Osteocyte (in vitro differentiated cells): Measurements from ENCODE around the gene KCNJ18. TPM values are rescaled to one million over a fixed set of nuclear protein-coding genes. Genes with fewer than 3 reads are reported as not detected.
"Not testable (repeated sequence)": the region's sequence is repeated elsewhere in the genome, so short reads cannot be mapped to it uniquely, and the experiment has no call there.

ENCODE experiments used
- DNase-seq: peaks from one replicate; pipeline ENCODE4 v3.0.0; 2021; ENCODE audit warnings: mixed read lengths; ENCODE audit not compliant: unreplicated experiment; ENCODE audit errors: extremely low spot score
- H3K27ac Mint-ChIP-seq: one replicate; pipeline ENCODE4 v1.8.0; 2021; ENCODE audit warnings: mild to moderate bottlenecking, mixed read lengths; ENCODE audit not compliant: unreplicated experiment
- H3K27me3 Mint-ChIP-seq: one replicate; pipeline ENCODE4 v1.8.0; 2021; ENCODE audit warnings: mixed read lengths; ENCODE audit not compliant: unreplicated experiment
- H3K36me3 Mint-ChIP-seq: one replicate; pipeline ENCODE4 v1.8.0; 2021; ENCODE audit warnings: mixed read lengths; ENCODE audit not compliant: unreplicated experiment
- H3K4me1 Mint-ChIP-seq: one replicate; pipeline ENCODE4 v1.8.0; 2021; ENCODE audit warnings: mixed read lengths; ENCODE audit not compliant: unreplicated experiment
- H3K4me3 Mint-ChIP-seq: one replicate; pipeline ENCODE4 v1.8.0; 2021; ENCODE audit warnings: mild to moderate bottlenecking, moderate library complexity, mixed read lengths; ENCODE audit not compliant: unreplicated experiment
- H3K9me3 Mint-ChIP-seq: one replicate; pipeline ENCODE4 v1.8.0; 2021; ENCODE audit warnings: mixed read lengths; ENCODE audit not compliant: unreplicated experiment
- total RNA-seq: library from RNA; stranded (reverse); gene quantifications from 2 replicates; pipeline ENCODE4 v1.2.1, GENCODE V29; 2021
- TF ChIP-seq, protein P1 (sequence below): fragments of 200-600 bp; sonication (generic); IDR thresholded peaks from 2 replicates; pipeline ENCODE4 v1.5.0; 2021; ENCODE audit warnings: antibody characterized with exemption, mild to moderate bottlenecking, moderate library complexity

The KCNJ18 gene
- total RNA-seq, 1 donor from 2014 or later: not detected

DNA sequence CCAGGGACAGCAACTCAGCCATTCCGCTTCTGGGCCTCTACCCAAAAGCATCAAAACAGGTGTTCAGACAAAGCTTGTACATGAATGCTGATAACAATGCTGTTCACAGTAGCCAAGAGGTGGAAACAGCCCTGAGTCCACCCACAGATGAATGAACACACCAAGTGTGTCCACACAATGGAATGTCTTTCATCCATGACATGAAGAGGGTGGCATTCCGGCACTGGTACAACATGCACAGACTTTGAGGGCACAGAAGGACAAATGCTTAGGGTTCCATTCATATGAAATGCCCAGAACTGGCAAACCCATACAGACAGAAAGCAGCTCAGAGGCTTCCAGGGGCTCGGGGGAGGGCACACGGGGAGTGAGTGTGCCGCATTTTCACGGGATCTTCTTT, 49.2 kb downstream of the KCNJ18 start:
- H3K9me3 Mint-ChIP-seq, H3K27me3 Mint-ChIP-seq, H3K4me3 Mint-ChIP-seq, H3K27ac Mint-ChIP-seq, H3K36me3 Mint-ChIP-seq, H3K4me1 Mint-ChIP-seq, DNase-seq: not testable (repeated sequence)

- no peak for DNase-seq
- Mint-ChIP-seq H3K27ac (no peak overlapping the region), H3K4me1 (no peaks in the 10 kb centered on the region), H3K36me3 (no peaks in the 10 kb centered on the region), H3K27me3 (no peaks in the 10 kb centered on the region), H3K4me3 (no peak overlapping the region), H3K9me3 (peaks cover 6% of the 10 kb centered on the region)
- TF ChIP-seq, protein P1, sequence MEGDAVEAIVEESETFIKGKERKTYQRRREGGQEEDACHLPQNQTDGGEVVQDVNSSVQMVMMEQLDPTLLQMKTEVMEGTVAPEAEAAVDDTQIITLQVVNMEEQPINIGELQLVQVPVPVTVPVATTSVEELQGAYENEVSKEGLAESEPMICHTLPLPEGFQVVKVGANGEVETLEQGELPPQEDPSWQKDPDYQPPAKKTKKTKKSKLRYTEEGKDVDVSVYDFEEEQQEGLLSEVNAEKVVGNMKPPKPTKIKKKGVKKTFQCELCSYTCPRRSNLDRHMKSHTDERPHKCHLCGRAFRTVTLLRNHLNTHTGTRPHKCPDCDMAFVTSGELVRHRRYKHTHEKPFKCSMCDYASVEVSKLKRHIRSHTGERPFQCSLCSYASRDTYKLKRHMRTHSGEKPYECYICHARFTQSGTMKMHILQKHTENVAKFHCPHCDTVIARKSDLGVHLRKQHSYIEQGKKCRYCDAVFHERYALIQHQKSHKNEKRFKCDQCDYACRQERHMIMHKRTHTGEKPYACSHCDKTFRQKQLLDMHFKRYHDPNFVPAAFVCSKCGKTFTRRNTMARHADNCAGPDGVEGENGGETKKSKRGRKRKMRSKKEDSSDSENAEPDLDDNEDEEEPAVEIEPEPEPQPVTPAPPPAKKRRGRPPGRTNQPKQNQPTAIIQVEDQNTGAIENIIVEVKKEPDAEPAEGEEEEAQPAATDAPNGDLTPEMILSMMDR: no peak
These were observed 50.0 kb downstream of the KCNJ18 start for GRCh38 chr17:21742326-21742725.

DNA sequence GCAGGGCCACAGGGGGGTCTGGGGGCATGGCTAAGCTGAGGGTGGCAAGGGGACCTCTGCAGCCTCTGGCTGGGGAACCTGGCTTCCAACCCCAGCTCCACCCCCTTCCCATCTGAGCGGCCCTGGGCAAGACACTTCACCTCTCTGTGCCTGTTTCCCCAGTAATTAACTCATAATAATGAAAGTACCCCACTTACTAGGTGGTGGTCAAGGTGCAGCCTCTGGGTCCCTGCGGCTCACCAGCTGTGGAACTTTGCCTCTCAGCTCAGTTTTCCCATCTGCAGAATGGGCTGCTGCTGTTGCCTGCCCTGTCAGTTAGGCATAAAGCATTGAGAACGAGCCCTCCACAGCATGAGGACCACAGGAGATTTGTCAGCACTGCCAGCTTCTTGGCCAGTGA, 51.8 kb downstream of the KCNJ18 start:
- H3K36me3 Mint-ChIP-seq, DNase-seq, H3K27ac Mint-ChIP-seq, H3K4me1 Mint-ChIP-seq, H3K9me3 Mint-ChIP-seq, H3K4me3 Mint-ChIP-seq, H3K27me3 Mint-ChIP-seq: not testable (repeated sequence)

- not testable (repeated sequence) for H3K27me3 Mint-ChIP-seq, H3K4me3 Mint-ChIP-seq, H3K9me3 Mint-ChIP-seq, H3K27ac Mint-ChIP-seq, H3K36me3 Mint-ChIP-seq, H3K4me1 Mint-ChIP-seq, DNase-seq
These were observed 52.3 kb downstream of the KCNJ18 start for GRCh38 chr17:21744621-21745020.

DNA sequence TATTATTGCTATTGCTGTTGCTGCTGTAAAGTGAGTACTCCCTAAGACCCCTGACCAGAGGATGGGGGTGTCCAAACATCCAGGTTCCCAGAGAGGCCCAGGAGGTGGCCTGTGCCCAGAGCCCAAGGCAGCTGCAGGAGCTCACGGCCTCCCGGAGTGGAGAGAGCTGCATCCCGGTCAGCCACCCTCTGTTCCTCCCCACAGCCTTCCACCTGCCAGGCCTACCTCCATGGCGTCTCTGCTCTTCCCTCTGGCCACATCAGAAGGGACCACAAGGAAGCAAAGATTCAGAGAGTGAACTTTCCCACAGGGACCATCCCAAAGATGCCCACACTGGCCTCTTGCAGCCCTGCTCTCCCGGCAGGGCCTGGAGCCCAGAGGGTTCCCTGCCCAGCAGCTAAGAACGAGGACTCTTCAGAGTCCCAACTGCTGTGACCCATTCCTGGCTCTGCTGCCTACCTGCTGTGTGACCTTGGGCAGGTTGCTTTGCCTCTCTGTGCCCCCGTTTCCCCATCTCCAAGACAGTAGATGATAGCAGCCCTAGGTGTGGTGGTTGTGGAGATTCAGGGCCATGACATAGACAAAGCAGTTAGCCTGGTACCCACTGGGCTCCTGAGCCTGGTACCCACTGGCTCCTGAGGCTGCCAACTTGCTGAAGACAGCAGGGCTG, 53.2 kb downstream of the KCNJ18 start:
- not testable (repeated sequence) for H3K27ac Mint-ChIP-seq, DNase-seq, H3K27me3 Mint-ChIP-seq, H3K9me3 Mint-ChIP-seq, H3K4me1 Mint-ChIP-seq, H3K4me3 Mint-ChIP-seq, H3K36me3 Mint-ChIP-seq

GRCh38 chr17:21746415-21746814, 54.1 kb downstream of the KCNJ18 start:
- not testable (repeated sequence) for H3K4me3 Mint-ChIP-seq, H3K27ac Mint-ChIP-seq, H3K4me1 Mint-ChIP-seq, DNase-seq, H3K36me3 Mint-ChIP-seq, H3K27me3 Mint-ChIP-seq
- peaks cover 11% of the 10 kb centered on the region for H3K9me3 Mint-ChIP-seq

- H3K9me3 Mint-ChIP-seq: peaks cover 16% of the 10 kb centered on the region
- H3K4me1 Mint-ChIP-seq, H3K27me3 Mint-ChIP-seq, DNase-seq, H3K4me3 Mint-ChIP-seq, H3K36me3 Mint-ChIP-seq, H3K27ac Mint-ChIP-seq: not testable (repeated sequence)
These were observed 55.0 kb downstream of the KCNJ18 start for GRCh38 chr17:21747195-21747915.

- H3K4me1 Mint-ChIP-seq, H3K36me3 Mint-ChIP-seq, H3K27ac Mint-ChIP-seq, H3K27me3 Mint-ChIP-seq, H3K4me3 Mint-ChIP-seq, DNase-seq: not testable (repeated sequence)
- H3K9me3 Mint-ChIP-seq: peaks cover 20% of the 10 kb centered on the region
These were observed 56.4 kb downstream of the KCNJ18 start for GRCh38 chr17:21748686-21749085.

GRCh38 chr17:21749696-21750531, 57.6 kb downstream of the KCNJ18 start:
- not testable (repeated sequence) for H3K4me1 Mint-ChIP-seq, H3K4me3 Mint-ChIP-seq, H3K36me3 Mint-ChIP-seq, H3K27me3 Mint-ChIP-seq, H3K27ac Mint-ChIP-seq
- DNase-seq: peak; percentile 83
- H3K9me3 Mint-ChIP-seq: peaks cover 21% of the 10 kb centered on the region

GRCh38 chr17:21751111-21751510, 58.8 kb downstream of the KCNJ18 start:
- DNase-seq: peak; percentile 65
- H3K27me3 Mint-ChIP-seq, H3K36me3 Mint-ChIP-seq, H3K4me1 Mint-ChIP-seq, H3K4me3 Mint-ChIP-seq, H3K27ac Mint-ChIP-seq: not testable (repeated sequence)
- H3K9me3 Mint-ChIP-seq: peaks cover 23% of the 10 kb centered on the region
